OCI-LY7 (cell line): Measurements from ENCODE around the gene PGGT1B. TPM values are rescaled to one million over a fixed set of nuclear protein-coding genes. Genes with fewer than 3 reads are reported as not detected.
A peak's percentile ranks its signal among the peaks of the same experiment; 100 is the strongest.

Source experiments
- BruUV-seq: library from RNA; stranded (reverse); fragments of 400-500 nt; replicated peaks from 2 replicates; lab custom pipeline; 2021; lab: Mats Ljungman, UMichigan
- CTCF ChIA-PET: fragments of 300-600 bp; sonication (Branson Sonifier 250); formaldehyde crosslinking; loops from one replicate; lab custom pipeline; 2022; ENCODE audit warnings: antibody characterized with exemption; ENCODE audit not compliant: unreplicated experiment; lab: Charles Lee
- POLR2A ChIA-PET: fragments of 300-600 bp; sonication (Branson Sonifier 250); formaldehyde crosslinking; loops from one replicate; lab custom pipeline; 2022; ENCODE audit warnings: antibody characterized with exemption; lab: Charles Lee
- DNase-seq: peaks from one replicate; pipeline ENCODE4 v3.0.0-alpha.2; 2015; ENCODE audit warnings: low spot score
- H2AFZ ChIP-seq: fragments of 200-600 bp; sonication (generic), shearing (Covaris generic); 2 replicates; pipeline ENCODE4 v1.6.1; 2014; ENCODE audit warnings: mild to moderate bottlenecking, antibody characterized with exemption, low read length, moderate library complexity
- H3K27ac ChIP-seq: fragments of 200-600 bp; sonication (generic); 2 replicates; pipeline ENCODE4 v1.5.1; 2014; ENCODE audit warnings: mixed run types, low read depth, mild to moderate bottlenecking, moderate library complexity, low read length, inconsistent platforms; ENCODE audit not compliant: poor library complexity, severe bottlenecking
- H3K36me3 ChIP-seq: fragments of 200-600 bp; sonication (generic); 2 replicates; pipeline ENCODE4 v1.6.1; 2014; ENCODE audit warnings: mild to moderate bottlenecking, antibody characterized with exemption, low read length, moderate library complexity, mixed read lengths; ENCODE audit not compliant: insufficient read depth
- H3K4me1 ChIP-seq: fragments of 200-600 bp; sonication (generic); 2 replicates; pipeline ENCODE4 v1.5.1; 2014; ENCODE audit warnings: mild to moderate bottlenecking, low read length; ENCODE audit not compliant: insufficient read depth, poor library complexity, severe bottlenecking
- H3K4me2 ChIP-seq: fragments of 200-600 bp; sonication (generic); 2 replicates; pipeline ENCODE4 v1.6.1; 2014; ENCODE audit warnings: mild to moderate bottlenecking, low read length
- H3K4me3 ChIP-seq: fragments of 200-600 bp; sonication (generic); 2 replicates; pipeline ENCODE4 v1.5.1; 2014; ENCODE audit warnings: mild to moderate bottlenecking, low read depth, low read length; ENCODE audit not compliant: poor library complexity, severe bottlenecking
- H3K79me2 ChIP-seq: fragments of 200-600 bp; sonication (generic); 2 replicates; pipeline ENCODE4 v1.6.1; 2016; ENCODE audit warnings: low read depth, mild to moderate bottlenecking, low read length, moderate library complexity, mixed read lengths; ENCODE audit not compliant: insufficient read depth
- H3K9me2 ChIP-seq: fragments of 200-600 bp; sonication (generic); 2 replicates; pipeline ENCODE4 v1.6.1; 2016; ENCODE audit warnings: mild to moderate bottlenecking, low read length, mixed read lengths; ENCODE audit not compliant: insufficient read depth
- H3K9me3 ChIP-seq: fragments of 200-600 bp; sonication (generic); 2 replicates; pipeline ENCODE4 v1.6.1; 2014; ENCODE audit warnings: mild to moderate bottlenecking, mixed run types, low read length, mixed read lengths
- H4K20me1 ChIP-seq: fragments of 200-600 bp; sonication (generic); 2 replicates; pipeline ENCODE4 v1.6.1; 2014; ENCODE audit warnings: mild to moderate bottlenecking, antibody characterized with exemption, low read length, moderate library complexity, mixed read lengths; ENCODE audit not compliant: insufficient read depth
- CTCF ChIP-seq: fragments of 200-600 bp; sonication (generic); conservative IDR thresholded peaks from 2 replicates; pipeline ENCODE4 v1.5.1; 2014; ENCODE audit warnings: mild to moderate bottlenecking, antibody characterized with exemption, low read length, moderate library complexity, mixed read lengths
- EZH2phosphoT487 ChIP-seq: fragments of 200-600 bp; sonication (generic); IDR thresholded peaks from 2 replicates; pipeline ENCODE4 v1.6.1; 2018; ENCODE audit warnings: low read depth, borderline replicate concordance, mild to moderate bottlenecking, mixed run types, antibody characterized with exemption, low read length, moderate library complexity, mixed read lengths
- intact Hi-C: fragments of 100-400 bp; cut with micrococcal nuclease; formaldehyde crosslinking; loops from one replicate; pipeline ENCODE4 v1.10.0; 2022; ENCODE audit not compliant: unreplicated experiment
- total RNA-seq, 2 experiments: library from RNA; depleted of rRNA in 1 of 2; stranded (reverse); fragments of >200 nt in 1 of 2; shearing (Covaris generic) in 1 of 2; gene quantifications; 2 replicates each; pipeline ENCODE4 v1.2.3, GENCODE V29; 2014 to 2022

The PGGT1B gene
- total RNA-seq, 2 experiments from 2014 or later: 19.7 to 54.7 TPM

- CTCF ChIA-PET: no interaction called here
Measured at GRCh38 chr5:115264786-115265185, 2.1 kb upstream of the PGGT1B start.

GRCh38 chr5:115263078-115263380, 352 bp upstream of the PGGT1B start:
- Histone ChIP-seq H3K4me1 (peaks cover 34% of the 10 kb centered on the region), H3K9me2 (no peaks in the 10 kb centered on the region), H3K36me3 (peaks cover 27% of the 10 kb centered on the region), H3K9me3 (no peaks in the 10 kb centered on the region), H3K4me2 (peak overlapping the region; percentile 76), H2AFZ (peak overlapping the region; percentile 91), H3K4me3 (peak overlapping the region; percentile 83), H3K79me2 (peaks cover 41% of the 10 kb centered on the region), H3K27ac (peak overlapping the region; percentile 70), H4K20me1 (peaks cover 12% of the 10 kb centered on the region; the same call in 1 of the 2 replicates)
- no peak for DNase-seq
- intact Hi-C loops: loop anchor here (2.0 kb wide), 2 partner anchors 54 to 582 kb away; no protein-coding TSS in a partner anchor
- ChIA-PET CTCF (interaction anchor here (1.0 kb wide), 1 partner anchor 8 kb away, joined by 3 read pairs; no protein-coding TSS in a partner anchor), POLR2A (interaction anchor here (0.6 to 2.8 kb wide), 6 partner anchors 10 to 362 kb away, joined by 3 to 32 read pairs (median 4); partner anchors contain the start of gene CCDC112)
- TF ChIP-seq CTCF (no peak), EZH2phosphoT487 (no peak)
- BruUV-seq: TSS peak; percentile 88

More at GRCh38 chr5:115264786-115265185, 2.1 kb upstream of the PGGT1B start:
- H3K79me2 ChIP-seq: peaks cover 24% of the 10 kb centered on the region
- no peak overlapping the region for H3K4me2 ChIP-seq
- no peak overlapping the region for H3K27ac ChIP-seq
- peaks cover 12% of the 10 kb centered on the region for H3K36me3 ChIP-seq
- H4K20me1 ChIP-seq: peaks cover 7% of the 10 kb centered on the region; the same call in 1 of the 2 replicates
- H3K9me3 ChIP-seq: no peaks in the 10 kb centered on the region
- DNase-seq: no peak
- intact Hi-C loops: no loop called here
- TF ChIP-seq CTCF: no peak
- TF ChIP-seq EZH2phosphoT487: no peak
- H3K4me1 ChIP-seq: peaks cover 34% of the 10 kb centered on the region
- H2AFZ ChIP-seq: no peak overlapping the region
- H3K4me3 ChIP-seq: no peak overlapping the region
- BruUV-seq: no TSS peak
- POLR2A ChIA-PET: no interaction called here
- H3K9me2 ChIP-seq: no peaks in the 10 kb centered on the region

- no peaks in the 10 kb centered on the region for H3K9me2 ChIP-seq
- peaks cover 12% of the 10 kb centered on the region; the same call in 1 of the 2 replicates for H4K20me1 ChIP-seq
- ChIA-PET POLR2A (interaction anchor here (0.7 to 2.8 kb wide), 10 partner anchors 8 to 50 kb away, joined by 3 to 32 read pairs (median 4); partner anchors contain the start of gene CCDC112), CTCF (no interaction called here)
- peak overlapping the region; percentile 76 for H3K4me2 ChIP-seq
- intact Hi-C loops: loop anchor here (1.0 to 2.0 kb wide), 4 partner anchors 34 to 583 kb away; partner anchors contain the start of genes CCDC112 and TMED7
- H3K36me3 ChIP-seq: peaks cover 24% of the 10 kb centered on the region
- H3K79me2 ChIP-seq: peaks cover 50% of the 10 kb centered on the region
- H3K4me3 ChIP-seq: peak overlapping the region; percentile 83
- TF ChIP-seq EZH2phosphoT487 (no peak), CTCF (no peak)
- peaks cover 34% of the 10 kb centered on the region for H3K4me1 ChIP-seq
- no peaks in the 10 kb centered on the region for H3K9me3 ChIP-seq
- no peak for DNase-seq
- BruUV-seq: no TSS peak
- H3K27ac ChIP-seq: peak overlapping the region; percentile 70
- peak overlapping the region; percentile 91 for H2AFZ ChIP-seq
Measured at GRCh38 chr5:115262011-115262320, 711 bp downstream of the PGGT1B start.
